Measurements from ENCODE around the gene NTM. TPM values are rescaled to one million over a fixed set of nuclear protein-coding genes. Genes with fewer than 3 reads are reported as not detected.

The NTM gene
- total and polyA plus RNA-seq, 2 of the 8 experiments (the other 6 are each of a cell fraction or from before 2014, with no cell fraction given): 13.4 to 20.0 TPM

DNA sequence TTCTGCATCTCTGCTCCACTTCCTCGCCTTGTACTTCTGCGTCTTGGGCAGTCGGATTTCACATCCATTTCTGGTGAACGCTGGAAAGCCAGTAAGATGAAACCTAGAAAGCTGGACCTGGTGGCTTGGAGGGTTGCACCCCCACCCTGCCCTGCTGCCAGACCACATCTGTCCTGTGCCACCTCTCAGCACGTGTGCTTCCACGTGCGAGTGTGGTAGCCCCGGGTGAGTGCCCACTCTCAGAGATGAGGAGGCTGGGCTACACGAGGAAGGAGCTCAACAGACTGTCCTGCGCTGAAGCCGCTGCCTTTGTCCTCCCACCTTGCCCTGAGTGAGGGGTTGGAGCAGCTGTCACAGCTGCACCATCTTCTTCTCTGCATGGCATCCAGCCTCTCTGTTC, 77.5 kb downstream of the NTM start:
- Histone ChIP-seq H2AFZ (ENCODE audit: low read length) (no peak overlapping the region), H3K27me3 (replicated peaks in 1 of 4; ENCODE audit: control insufficient read depth in 3 of 4, extremely low read depth in 1 of 4, insufficient read depth in 3 of 4, low read length in 3 of 4) (no peaks in the 10 kb centered on the region), H3K9me3 (ENCODE audit: insufficient read depth in 2 of 2, low read depth in 1 of 2, low read length in 1 of 2) (peaks cover 0 to 7% of the 10 kb centered on the region in 2 experiments; a peak in 1 of 4 replicates), H3K9ac (replicated peaks in 1 of 4; ENCODE audit: extremely low read depth in 1 of 4, low read depth in 3 of 4, low read length in 3 of 4) (no peak overlapping the region), H3K4me1 (replicated peaks in 1 of 4; ENCODE audit: control insufficient read depth in 3 of 4, insufficient read depth in 4 of 4, low read length in 3 of 4) (peaks cover 0 to 6% (median 0%) of the 10 kb centered on the region in 4 experiments; a peak in 1 of 7 replicates), H3K4ac (replicated peaks; ENCODE audit: insufficient read length, low read depth, low read length) (no peak overlapping the region), H2AK5ac (ENCODE audit: low read depth, low read length) (no peak overlapping the region), H3K23ac (ENCODE audit: insufficient read length) (no peak overlapping the region), H4K8ac (ENCODE audit: extremely low read depth, insufficient read depth, low read length) (no peak overlapping the region; the same call in 1 of the 2 replicates), H4K91ac (replicated peaks; ENCODE audit: insufficient read length, low read length) (no peak overlapping the region), H4K20me1 (replicated peaks in 1 of 2; ENCODE audit: control insufficient read depth in 1 of 2, insufficient read depth in 2 of 2, low read length in 2 of 2) (no peaks in the 10 kb centered on the region), H3K18ac (ENCODE audit: extremely low read depth, low read length) (no peak overlapping the region), H2BK20ac (ENCODE audit: low read length) (no peak overlapping the region), H3K36me3 (ENCODE audit: control insufficient read depth in 2 of 4, insufficient read depth in 4 of 4, low read length in 3 of 4) (no peaks in the 10 kb centered on the region), H4K5ac (ENCODE audit: insufficient read length, low read depth, low read length) (no peak overlapping the region), H2BK5ac (ENCODE audit: low read depth, low read length) (no peak overlapping the region), H3K27ac (ENCODE audit: low read depth, low read length) (no peak overlapping the region), H3K79me2 (ENCODE audit: control insufficient read depth in 1 of 2, insufficient read depth in 2 of 2, low read length in 2 of 2) (no peaks in the 10 kb centered on the region), H3K4me3 (ENCODE audit: extremely low read depth in 1 of 4, insufficient read depth in 2 of 4, low read depth in 3 of 4, low read length in 4 of 4) (no peak overlapping the region), H2BK12ac (ENCODE audit: low read depth, low read length) (no peak overlapping the region), H2BK120ac (replicated peaks; ENCODE audit: low read depth, low read length) (no peak overlapping the region), H3K14ac (ENCODE audit: insufficient read length) (no peak overlapping the region), H3K23me2 (ENCODE audit: low read depth, low read length) (no peaks in the 10 kb centered on the region), H3K4me2 (ENCODE audit: insufficient read depth in 1 of 2, low read depth in 2 of 2, low read length in 2 of 2) (no peak overlapping the region), H3K56ac (replicated peaks; ENCODE audit: insufficient read length, low read depth, low read length) (no peak overlapping the region), H2BK15ac (ENCODE audit: low read length) (no peak overlapping the region), H3K79me1 (ENCODE audit: low read depth, low read length) (no peaks in the 10 kb centered on the region)
- FAIRE-seq (no peak), DNase-seq (ENCODE audit: low read depth in 1 of 2, low spot score in 2 of 2) (no peak)
- ChIA-PET POLR2A (ENCODE audit: partially characterized antibody) (no interaction called here), CTCF (ENCODE audit: partially characterized antibody) (interaction anchor here (0.7 to 13.1 kb wide), 9 partner anchors 8 to 384 kb away, joined by 3 to 149 read pairs (median 4); no protein-coding TSS in a partner anchor)
- TF ChIP-seq POLR2AphosphoS5 (IDR thresholded peaks at IDR 0.05; ENCODE audit: low read depth, low read length) (no peak), GABPA (IDR thresholded peaks at IDR 0.05; ENCODE audit: borderline replicate concordance, insufficient read depth, low read length) (no peak), SUZ12 (IDR thresholded peaks at IDR 0.05; ENCODE audit: low read length) (no peak), NRF1 (IDR thresholded peaks at IDR 0.05; ENCODE audit: low read depth, low read length) (no peak), POLR2A (IDR thresholded peaks at IDR 0.05; ENCODE audit: control extremely low read depth in 1 of 2, low read depth in 2 of 2, low read length in 2 of 2) (no peak), CHD1 (IDR thresholded peaks at IDR 0.05; ENCODE audit: low read depth, low read length) (no peak)
- WGBS, 2 experiments (ENCODE audit: extremely low coverage in 1 of 2, insufficient coverage in 1 of 2, insufficient read length in 1 of 2, insufficient replicate concordance in 2 of 2, low coverage in 1 of 2, low lambda C conversion rate in 2 of 2, missing lambda C conversion rate in 1 of 2): 88% methylated on average over 11 of the region's 11 CpGs; no CpG with 5 or more reads in 1 of the 2 experiments
